ENCODE results near the gene LMNTD2.

GRCh38 chr11:597166-597725 is 36.7 kb upstream of the LMNTD2 start:
- peak; percentile 44 for TF ChIP-seq CTCF (IDR thresholded peaks at IDR 0.05)
- TF ChIP-seq EZH2 (IDR thresholded peaks at IDR 0.05): no peak
- no peak for TF ChIP-seq EZH2phosphoT487 (IDR thresholded peaks at IDR 0.05)

Data from neural progenitor cell (in vitro differentiated cells).